Neuronal stem cell (in vitro differentiated cells): ENCODE measurements around the gene SWSAP1.
A peak's percentile ranks its signal among the peaks of the same experiment; 100 is the strongest.

Experiments
- DNase-seq: peaks from one replicate; pipeline ENCODE4 v3.0.0-alpha.2; 2013; ENCODE audit warnings: low spot score
- H2AFZ ChIP-seq: one replicate; pipeline ENCODE4 v1.6.1; 2013; ENCODE audit warnings: mild to moderate bottlenecking, low read length, inconsistent platforms
- H2AK5ac ChIP-seq: 2 replicates; pipeline ENCODE4 v1.6.1; 2013; ENCODE audit warnings: low read depth, mild to moderate bottlenecking, inconsistent platforms, low read length, moderate library complexity, mixed read lengths
- H2BK120ac ChIP-seq: 2 replicates; pipeline ENCODE4 v1.6.1; 2013; ENCODE audit warnings: low read depth, mild to moderate bottlenecking, inconsistent platforms, low read length, moderate library complexity, mixed read lengths
- H2BK12ac ChIP-seq: one replicate; pipeline ENCODE4 v1.6.1; 2013; ENCODE audit warnings: low read length, inconsistent platforms
- H2BK15ac ChIP-seq: 2 replicates; pipeline ENCODE4 v1.6.1; 2013; ENCODE audit warnings: mild to moderate bottlenecking, low read length, inconsistent platforms, mixed read lengths
- H2BK5ac ChIP-seq: one replicate; pipeline ENCODE4 v1.6.1; 2013; ENCODE audit warnings: inconsistent platforms, mild to moderate bottlenecking, low read length, moderate library complexity
- H3K14ac ChIP-seq: one replicate; pipeline ENCODE4 v1.6.1; 2013; ENCODE audit warnings: low read length, inconsistent platforms
- H3K18ac ChIP-seq: 2 replicates; pipeline ENCODE4 v1.6.1; 2013; ENCODE audit warnings: low read length, inconsistent platforms
- H3K23ac ChIP-seq: 2 replicates; pipeline ENCODE4 v1.6.1; 2013; ENCODE audit warnings: low read depth, mild to moderate bottlenecking, mixed read lengths, low read length, inconsistent platforms; ENCODE audit not compliant: poor library complexity
- H3K27ac ChIP-seq: replicated peaks from 3 replicates; pipeline ENCODE4 v1.5.1; 2013; ENCODE audit warnings: low read length, inconsistent platforms
- H3K27me3 ChIP-seq, 3 experiments: 2 replicates each; pipeline ENCODE4 v1.6.1; 2013; ENCODE audit warnings: low read length in 3 of 3, mild to moderate bottlenecking in 2 of 3, inconsistent platforms in 1 of 3, low read depth in 1 of 3, mixed read lengths in 1 of 3, moderate library complexity in 1 of 3; ENCODE audit not compliant: control insufficient read depth in 3 of 3, insufficient read depth in 3 of 3
- H3K36me3 ChIP-seq, 2 donors: replicated peaks in 1 of 2; 2 replicates each; pipeline ENCODE4 v1.6.1; 2013; ENCODE audit warnings: low read length in 2 of 2; ENCODE audit not compliant: control insufficient read depth in 2 of 2, insufficient read depth in 2 of 2
- H3K4ac ChIP-seq: 2 replicates; pipeline ENCODE4 v1.6.1; 2013; ENCODE audit warnings: inconsistent platforms, mild to moderate bottlenecking, low read length, moderate library complexity
- H3K4me1 ChIP-seq, 2 donors: 1 replicate in 1 of 2; 2 replicates in 1 of 2; pipeline ENCODE4 v1.6.1; 2013; ENCODE audit warnings: low read length in 2 of 2, low read depth in 1 of 2; ENCODE audit not compliant: control insufficient read depth in 2 of 2, insufficient read depth in 1 of 2
- H3K4me2 ChIP-seq: one replicate; pipeline ENCODE4 v1.6.1; 2013; ENCODE audit warnings: mild to moderate bottlenecking, low read length, inconsistent platforms; ENCODE audit not compliant: insufficient read depth, poor library complexity, severe bottlenecking
- H3K4me3 ChIP-seq, 2 donors: 2 replicates each; pipeline ENCODE4 v1.5.1; 2013; ENCODE audit warnings: low read length in 2 of 2, mild to moderate bottlenecking in 2 of 2, inconsistent platforms in 1 of 2, moderate library complexity in 1 of 2
- H3K79me1 ChIP-seq: one replicate; pipeline ENCODE4 v1.6.1; 2013; ENCODE audit warnings: low read depth, mild to moderate bottlenecking, inconsistent platforms, low read length, moderate library complexity
- H3K9ac ChIP-seq: one replicate; pipeline ENCODE4 v1.6.1; 2013; ENCODE audit warnings: mild to moderate bottlenecking, low read depth, low read length, inconsistent platforms; ENCODE audit not compliant: poor library complexity
- H3K9me3 ChIP-seq, 2 donors: replicated peaks in 1 of 2; 2 replicates each; pipeline versions ENCODE3 to v1.6.1; 2013; ENCODE audit warnings: low read length in 2 of 2, mild to moderate bottlenecking in 2 of 2, inconsistent platforms in 1 of 2, low read depth in 1 of 2, mixed read lengths in 1 of 2, moderate library complexity in 1 of 2; ENCODE audit not compliant: control insufficient read depth in 2 of 2, insufficient read depth in 1 of 2
- H4K8ac ChIP-seq: one replicate; pipeline ENCODE4 v1.6.1; 2013; ENCODE audit warnings: low read depth, mild to moderate bottlenecking, inconsistent platforms, low read length, moderate library complexity
- H4K91ac ChIP-seq: one replicate; pipeline ENCODE4 v1.6.1; 2013; ENCODE audit warnings: low read length, low read depth, mild to moderate bottlenecking, inconsistent platforms; ENCODE audit not compliant: poor library complexity
- WGBS, 2 donors: extraction: QIAGEN DNeasy Blood & Tissue Kit; methylation state at CpG; one replicate each; pipeline ENCODE4 v1.1.7; 2013; ENCODE audit warnings: missing lambda C conversion rate in 2 of 2, mixed read lengths in 1 of 2; ENCODE audit not compliant: insufficient read length in 2 of 2, insufficient replicate concordance in 1 of 2; ENCODE audit errors: extremely low coverage in 2 of 2; 5-methylcytosine and 5-hydroxymethylcytosine counted together

Gene SWSAP1

GRCh38 chr19:11410682-11411081 lies 36.2 kb downstream of the SWSAP1 start:
- Histone ChIP-seq H2BK5ac (no peak overlapping the region), H3K9ac (no peak overlapping the region), H3K4ac (no peak overlapping the region), H4K91ac (no peak overlapping the region), H2BK15ac (no peak overlapping the region), H2AK5ac (no peak overlapping the region), H3K9me3 (no peaks in the 10 kb centered on the region), H3K4me3 (no peak overlapping the region), H3K23ac (no peak overlapping the region), H3K79me1 (no peaks in the 10 kb centered on the region), H3K14ac (no peak overlapping the region), H3K27ac (no peak overlapping the region), H3K36me3 (no peaks in the 10 kb centered on the region), H2AFZ (no peak overlapping the region), H3K27me3 (peaks cover 0 to 15% (median 5%) of the 10 kb centered on the region in 3 experiments), H3K4me1 (peaks cover 0 to 2% of the 10 kb centered on the region in 2 donors), H2BK12ac (no peak overlapping the region), H3K4me2 (no peak overlapping the region), H3K18ac (no peak overlapping the region), H2BK120ac (no peak overlapping the region), H4K8ac (no peak overlapping the region)
- no CpG with 5 or more reads among the region's 8 CpGs for WGBS, 2 donors
- DNase-seq, result no peak

DNA sequence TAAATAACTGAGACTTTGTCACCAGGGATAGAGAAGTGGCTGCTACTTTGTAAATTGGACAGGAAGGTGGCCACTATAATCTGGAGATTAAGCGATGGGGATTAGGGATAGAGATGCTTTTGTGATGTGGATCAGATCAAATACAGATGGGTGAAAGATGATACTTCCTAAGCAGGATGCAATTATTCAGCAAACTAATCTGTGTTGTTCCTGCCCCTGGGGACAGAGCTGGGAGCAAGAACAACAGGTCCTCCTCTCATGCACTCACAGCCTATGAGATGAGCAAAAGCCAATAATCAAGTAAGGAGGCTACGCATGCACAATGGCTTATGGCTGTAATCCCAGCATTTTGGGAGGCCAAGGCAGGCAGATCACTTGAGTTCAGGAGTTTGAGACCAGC lies 40.1 kb downstream of the SWSAP1 start:
- Histone ChIP-seq H3K9me3 (peaks cover 0 to 5% of the 10 kb centered on the region in 2 donors), H3K27me3 (peaks cover 11 to 31% (median 28%) of the 10 kb centered on the region in 3 experiments), H2BK5ac (no peak overlapping the region), H3K23ac (no peak overlapping the region), H3K79me1 (no peaks in the 10 kb centered on the region), H3K14ac (no peak overlapping the region), H3K9ac (no peak overlapping the region), H2BK15ac (no peak overlapping the region), H3K27ac (no peak overlapping the region), H2BK12ac (no peak overlapping the region), H2AFZ (no peak overlapping the region), H3K4me3 (no peak overlapping the region), H3K18ac (no peak overlapping the region), H2AK5ac (no peak overlapping the region), H3K4me2 (no peak overlapping the region), H3K36me3 (no peaks in the 10 kb centered on the region), H4K8ac (no peak overlapping the region), H3K4me1 (peaks cover 4 to 5% of the 10 kb centered on the region in 2 donors), H4K91ac (no peak overlapping the region), H2BK120ac (no peak overlapping the region), H3K4ac (no peak overlapping the region)
- WGBS, 2 donors, result no CpG with 5 or more reads among the region's 2 CpGs
- DNase-seq, result no peak

- no peak overlapping the region for H3K14ac ChIP-seq
- H3K79me1 ChIP-seq, result no peaks in the 10 kb centered on the region
- H3K18ac ChIP-seq, result no peak overlapping the region
- H2AK5ac ChIP-seq, result peak overlapping the region; percentile 32
- no peak overlapping the region for H2BK120ac ChIP-seq
- no peak overlapping the region for H2BK5ac ChIP-seq
- H3K27ac ChIP-seq, result no peak overlapping the region
- H3K4me3 ChIP-seq, result no peak overlapping the region
- H3K9ac ChIP-seq, result peak overlapping the region; percentile 30
- H3K4me2 ChIP-seq, result no peak overlapping the region
- H4K8ac ChIP-seq, result no peak overlapping the region
- no CpG with 5 or more reads among the region's 17 CpGs for WGBS, 2 donors
- DNase-seq, result no peak
- no peak overlapping the region for H4K91ac ChIP-seq
- peaks cover 23 to 51% (median 48%) of the 10 kb centered on the region in 3 experiments for H3K27me3 ChIP-seq
- H3K4ac ChIP-seq, result no peak overlapping the region
- no peaks in the 10 kb centered on the region for H3K36me3 ChIP-seq
- peaks cover 13 to 15% of the 10 kb centered on the region in 2 donors for H3K4me1 ChIP-seq
- H2AFZ ChIP-seq, result no peak overlapping the region
- peaks cover 0 to 8% of the 10 kb centered on the region in 2 donors for H3K9me3 ChIP-seq
- H3K23ac ChIP-seq, result peak overlapping the region; percentile 68
- H2BK12ac ChIP-seq, result no peak overlapping the region
- H2BK15ac ChIP-seq, result peak overlapping the region; percentile 27
Observed at GRCh38 chr19:11416346-11417052, 42.0 kb downstream of the SWSAP1 start.

GRCh38 chr19:11418094-11418548 lies 43.7 kb downstream of the SWSAP1 start:
- Histone ChIP-seq H3K4me1 (peaks cover 13 to 16% of the 10 kb centered on the region in 2 donors), H3K4ac (no peak overlapping the region), H3K27ac (no peak overlapping the region), H2BK15ac (no peak overlapping the region), H3K9me3 (peaks cover 9 to 13% of the 10 kb centered on the region in 2 donors), H4K8ac (no peak overlapping the region), H3K36me3 (no peaks in the 10 kb centered on the region), H3K18ac (peak overlapping the region; percentile 57), H3K14ac (no peak overlapping the region), H4K91ac (no peak overlapping the region), H2BK12ac (no peak overlapping the region), H3K9ac (peak overlapping the region; percentile 77), H3K23ac (peak overlapping the region; percentile 44), H3K4me2 (peak overlapping the region; percentile 84), H3K27me3 (peaks cover 38 to 67% (median 64%) of the 10 kb centered on the region in 3 experiments), H2BK120ac (no peak overlapping the region), H2BK5ac (no peak overlapping the region), H2AFZ (peak overlapping the region; percentile 75), H3K79me1 (no peaks in the 10 kb centered on the region), H2AK5ac (no peak overlapping the region), H3K4me3 (peak overlapping the region in 1 of 2 donors; percentile 72)
- no peak for DNase-seq
- no CpG with 5 or more reads among the region's 16 CpGs for WGBS, 2 donors
